OCI-M1 (cell line): Measurements from ENCODE around the gene CDHR3.

ENCODE experiments used
- DNase-seq: peaks from one replicate; lab custom pipeline; 2025; lab: John Stamatoyannopoulos, UW

Gene CDHR3

DNA sequence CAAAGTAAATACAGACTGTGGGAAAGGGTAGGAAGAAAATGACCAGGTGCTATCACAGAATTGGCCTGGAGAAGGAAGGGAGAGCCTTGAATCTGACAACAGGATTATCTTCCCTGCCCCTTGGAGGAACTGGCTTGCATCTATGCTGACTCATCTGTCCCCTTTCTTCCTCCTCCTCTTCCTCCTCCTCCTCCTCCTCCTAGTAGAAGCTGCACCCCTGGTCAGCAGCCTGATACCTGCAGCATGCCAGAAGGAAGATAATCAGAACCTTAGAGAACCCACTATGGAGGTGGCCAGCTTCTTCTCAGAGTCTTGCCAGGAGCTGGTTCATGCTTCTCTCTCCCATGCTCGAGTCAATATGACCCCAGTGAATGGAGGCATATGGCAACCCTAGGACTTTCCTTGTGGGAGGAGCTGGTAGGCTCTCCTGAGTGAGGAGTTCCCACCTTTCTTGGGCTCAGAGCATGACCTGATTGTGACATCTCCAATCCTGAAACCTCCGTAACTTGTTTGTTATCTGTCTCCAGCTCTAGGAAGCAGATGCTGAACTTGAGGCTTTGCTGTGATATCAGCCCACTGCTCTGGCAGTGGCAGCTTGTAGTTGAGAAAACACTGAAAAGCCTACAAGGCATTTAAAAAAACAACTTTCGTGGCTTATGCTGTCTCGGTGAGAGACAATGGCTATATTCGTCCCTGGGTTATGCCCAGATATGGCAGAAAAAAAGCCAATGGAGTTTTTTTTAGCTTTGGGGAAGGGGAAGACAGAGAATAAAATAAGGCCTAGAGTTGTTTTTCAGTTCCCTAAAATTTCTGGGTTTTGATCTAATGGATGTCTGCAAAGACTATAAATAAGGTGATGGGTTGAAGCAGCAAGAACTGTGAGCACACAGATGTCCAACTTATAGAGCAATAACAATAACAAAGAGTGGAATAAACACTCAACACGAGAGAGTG is 60.6 kb downstream of the CDHR3 start:
- no peak for DNase-seq

DNA sequence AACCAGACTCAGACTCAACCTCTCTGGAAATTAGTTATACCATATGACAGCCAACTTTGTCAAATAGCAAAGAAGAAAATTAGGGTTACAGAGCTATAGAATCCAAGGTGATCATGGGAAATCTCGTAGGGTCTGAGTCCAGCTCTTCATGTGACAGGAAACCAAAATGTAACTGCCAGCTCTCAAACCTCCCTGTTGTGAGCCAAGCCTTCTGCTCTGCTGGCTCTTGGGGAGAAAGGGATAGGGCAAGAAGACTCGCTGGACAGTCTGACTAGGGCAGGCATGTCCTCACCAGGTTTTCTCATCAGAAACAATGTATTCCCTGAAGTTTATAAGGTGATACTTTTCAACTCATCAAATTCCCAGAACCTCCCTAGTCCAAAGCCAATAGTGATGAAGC is 63.0 kb downstream of the CDHR3 start:
- no peak for DNase-seq

DNA sequence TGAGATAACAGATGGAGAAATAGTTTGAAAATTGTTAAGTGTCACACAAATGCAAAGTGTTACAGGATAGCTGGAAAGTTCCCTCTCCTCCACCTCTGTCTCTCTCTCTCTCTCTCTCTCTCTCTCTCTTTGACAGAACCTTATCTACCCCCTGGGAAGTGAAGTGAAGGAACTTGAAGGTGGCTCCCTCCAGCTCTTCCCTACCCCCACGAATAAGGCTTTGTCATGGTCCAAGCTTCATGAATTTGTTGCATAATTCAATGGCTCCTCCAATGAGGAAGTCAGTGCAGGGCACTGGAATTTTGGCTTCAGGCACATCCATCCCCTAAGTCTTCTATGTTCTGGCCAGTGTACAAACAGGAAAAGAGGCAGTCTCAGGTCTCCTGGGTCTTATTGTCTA is 66.4 kb downstream of the CDHR3 start:
- peak; percentile 3 for DNase-seq

DNA sequence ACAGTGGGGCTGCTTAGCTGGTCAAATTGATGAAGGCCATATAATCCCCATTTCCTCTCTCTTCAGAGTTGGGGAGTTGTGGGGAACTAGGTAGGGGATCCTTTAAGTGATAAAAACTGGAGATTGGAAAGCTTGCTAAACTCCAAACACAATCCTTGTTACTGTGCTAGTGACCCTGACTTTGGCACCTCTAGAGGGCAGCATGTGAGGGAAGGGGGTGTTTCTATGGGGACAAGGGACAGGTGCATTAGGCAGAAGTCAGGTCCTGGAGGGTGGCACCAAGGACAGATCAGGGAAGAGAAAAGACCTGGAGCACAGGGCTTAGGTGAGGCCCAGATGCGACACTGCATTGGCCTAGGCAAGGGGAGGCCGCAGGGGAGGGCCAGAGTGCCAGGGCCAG is 66.9 kb downstream of the CDHR3 start:
- DNase-seq: no peak

DNA sequence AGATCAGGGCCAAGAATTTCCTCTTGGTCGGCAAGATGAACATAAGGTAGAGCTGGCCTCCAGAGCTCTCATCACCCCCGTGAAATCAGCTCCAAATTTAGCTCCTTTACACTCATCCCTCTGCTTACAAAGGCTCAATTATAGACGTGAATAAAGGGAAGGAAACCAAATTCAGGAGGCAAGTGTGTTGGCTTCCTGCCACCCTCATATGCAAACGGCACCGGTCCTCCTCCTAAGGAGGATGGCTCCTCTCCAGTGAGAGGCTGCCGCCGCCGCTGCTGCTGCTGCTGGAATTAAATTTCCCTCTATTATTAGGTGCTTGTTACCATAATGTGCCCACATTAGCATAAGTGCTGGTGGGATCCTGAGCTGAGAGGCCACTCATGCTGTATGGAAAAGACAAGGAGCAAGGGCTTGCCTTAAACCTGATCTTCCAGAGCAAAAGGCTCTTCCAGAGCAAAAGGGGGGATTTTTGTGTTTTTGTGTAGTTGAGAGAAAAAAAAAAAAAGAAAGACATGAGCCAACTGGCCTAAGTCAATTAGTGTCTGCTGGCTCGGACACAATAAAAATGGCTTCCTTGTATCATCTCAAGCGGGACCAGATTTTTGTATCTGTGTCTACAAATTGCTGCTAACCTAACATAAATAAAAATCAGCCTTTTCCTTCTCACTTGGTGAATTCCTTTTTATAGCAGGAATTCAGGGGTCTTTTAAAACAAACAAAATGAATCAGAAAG is 68.4 kb downstream of the CDHR3 start:
- DNase-seq: no peak

DNA sequence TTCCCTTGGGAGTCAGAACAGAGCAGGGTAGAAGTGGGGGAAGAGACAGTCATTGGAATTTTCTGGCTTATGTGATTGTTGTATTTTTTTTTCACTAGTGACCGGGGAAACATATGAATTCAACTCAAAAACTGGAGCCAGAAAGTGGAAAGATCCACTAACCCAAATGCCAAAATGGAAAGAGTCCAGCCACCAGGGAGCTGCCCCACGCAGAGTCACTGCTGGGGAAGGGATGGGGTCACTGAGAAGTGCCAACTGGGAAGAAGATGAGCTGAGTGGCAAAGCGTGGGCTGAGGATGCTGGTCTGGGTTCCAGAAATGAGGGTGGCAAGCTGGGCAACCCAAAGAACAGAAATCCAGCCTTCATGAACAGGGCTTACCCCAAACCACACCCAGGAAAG is 69.2 kb downstream of the CDHR3 start:
- DNase-seq: no peak

DNA sequence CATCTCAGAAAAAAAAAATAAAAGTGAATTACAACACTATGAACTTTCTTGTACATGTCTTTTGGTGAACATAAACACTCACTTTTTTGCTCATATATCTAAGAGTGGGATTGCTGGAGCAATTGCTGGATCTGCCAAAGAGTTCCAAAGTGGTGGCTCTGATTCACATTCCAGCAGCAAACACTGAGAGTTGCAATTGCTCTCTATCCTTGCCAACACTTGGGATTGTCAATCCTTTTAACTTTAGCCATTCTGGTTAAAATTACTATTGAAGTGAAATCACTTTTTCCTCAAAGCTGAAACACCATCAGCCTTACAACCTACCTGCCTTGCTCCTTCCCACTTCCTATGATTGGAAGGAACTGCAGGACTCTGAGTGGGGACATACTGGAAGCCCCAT is 70.7 kb downstream of the CDHR3 start:
- DNase-seq: no peak

DNA sequence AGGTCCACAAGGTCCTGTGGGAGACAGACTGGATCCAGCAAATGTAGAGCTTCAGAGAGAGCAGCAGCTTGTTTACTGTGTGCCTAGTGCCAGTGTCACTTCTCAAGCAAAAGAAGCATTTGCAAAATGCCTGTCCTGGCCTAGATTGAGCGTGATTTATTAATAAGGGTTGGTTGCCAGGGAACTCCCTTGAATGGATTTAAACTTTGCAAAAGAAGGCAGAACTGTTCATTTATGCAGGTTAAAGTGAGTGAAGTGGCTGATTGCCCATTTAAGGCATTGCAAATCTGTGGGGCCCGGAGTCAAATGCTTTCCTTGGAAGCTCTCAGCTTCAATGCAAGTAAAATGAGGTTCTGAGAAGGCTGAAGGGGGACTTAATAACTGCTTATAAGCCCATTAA is 71.3 kb downstream of the CDHR3 start:
- DNase-seq: no peak

DNA sequence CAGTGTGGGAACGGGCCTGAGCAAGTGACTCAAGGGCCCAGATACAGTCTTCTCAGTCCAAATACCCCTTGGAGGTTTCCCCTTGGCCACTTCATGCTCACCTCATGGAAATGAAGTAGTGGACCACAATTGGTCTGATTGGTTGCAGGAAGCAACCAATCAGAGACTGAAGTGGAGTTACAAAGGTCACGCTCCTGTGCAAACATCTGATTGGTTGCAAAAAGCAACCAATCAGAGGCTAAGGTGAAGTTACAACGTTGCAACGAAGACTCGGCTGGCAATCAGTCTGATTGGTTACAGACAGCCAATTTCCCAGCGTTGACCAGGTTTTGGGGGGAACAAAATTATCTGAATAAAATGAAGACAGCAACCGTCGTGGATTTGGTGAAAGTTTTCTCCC is 72.5 kb downstream of the CDHR3 start:
- DNase-seq: no peak

DNA sequence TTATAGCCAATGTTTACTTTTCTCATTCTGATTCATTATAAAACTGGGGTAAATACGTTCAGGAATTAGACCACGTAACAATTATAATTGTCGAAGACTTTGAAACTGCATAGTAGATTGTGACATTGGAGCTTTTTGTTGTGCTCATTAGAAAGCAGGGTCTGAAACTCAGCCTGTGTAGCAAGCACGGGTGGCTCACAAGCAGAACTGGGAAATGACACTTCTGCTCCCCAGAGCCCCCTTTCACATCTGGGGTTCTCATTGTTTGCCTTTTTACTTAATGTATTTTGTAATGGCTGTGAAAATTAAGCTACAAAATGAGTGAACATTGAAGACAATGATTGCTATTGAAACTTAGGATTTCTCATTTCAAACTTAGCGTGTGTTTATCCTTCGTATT is 72.9 kb downstream of the CDHR3 start:
- DNase-seq: no peak

DNA sequence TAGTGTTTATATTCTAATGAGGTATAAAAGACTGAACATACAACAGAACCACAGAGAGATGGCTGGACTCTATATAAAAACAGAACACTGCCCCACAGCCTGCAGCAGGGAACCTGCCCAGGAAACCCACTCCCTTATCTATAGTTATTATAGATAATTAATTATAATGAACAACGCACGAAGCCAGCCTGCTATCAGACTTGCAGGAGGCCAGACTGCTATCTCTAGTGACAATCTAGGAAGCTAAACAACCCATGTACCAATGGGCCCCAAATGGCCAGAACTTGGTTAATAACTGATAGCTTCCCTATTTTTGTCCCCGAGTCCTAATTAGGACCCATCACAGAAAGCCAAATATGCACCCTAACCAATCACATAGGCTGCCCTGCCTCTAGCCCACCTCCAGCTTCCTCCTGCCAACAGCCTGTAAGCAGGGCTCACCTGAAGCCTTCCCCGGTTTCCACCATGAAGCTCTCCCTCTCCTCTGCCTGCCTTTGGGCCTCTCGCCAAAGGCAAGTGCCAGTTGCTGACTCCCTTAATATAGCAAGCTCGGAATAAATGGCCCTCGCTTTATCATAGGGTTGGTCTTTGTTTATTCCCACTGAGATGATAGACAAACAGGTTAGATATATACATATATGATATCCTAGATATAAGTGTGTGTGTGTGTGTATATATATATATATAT is 74.6 kb downstream of the CDHR3 start:
- DNase-seq: no peak

DNA sequence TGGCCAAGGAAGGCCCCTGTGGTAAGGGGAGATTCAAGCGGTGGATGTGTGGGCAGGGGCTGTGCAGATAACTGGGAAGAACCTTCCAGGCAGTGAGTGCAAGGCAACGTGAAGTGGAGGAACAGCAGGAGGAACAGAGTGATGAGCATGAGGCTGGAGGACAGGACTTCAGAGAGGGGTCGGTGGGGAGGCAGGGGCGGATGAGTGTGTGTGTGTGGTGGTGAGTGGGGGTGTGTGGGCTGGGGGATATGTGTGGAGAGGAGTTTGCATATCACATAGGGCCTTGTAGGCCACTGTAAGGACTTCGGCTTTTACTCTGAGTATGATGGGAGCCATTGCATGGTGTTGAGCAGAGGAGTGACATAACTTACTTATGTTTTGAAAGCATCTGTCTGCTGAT is 75.2 kb downstream of the CDHR3 start:
- DNase-seq: no peak

DNA sequence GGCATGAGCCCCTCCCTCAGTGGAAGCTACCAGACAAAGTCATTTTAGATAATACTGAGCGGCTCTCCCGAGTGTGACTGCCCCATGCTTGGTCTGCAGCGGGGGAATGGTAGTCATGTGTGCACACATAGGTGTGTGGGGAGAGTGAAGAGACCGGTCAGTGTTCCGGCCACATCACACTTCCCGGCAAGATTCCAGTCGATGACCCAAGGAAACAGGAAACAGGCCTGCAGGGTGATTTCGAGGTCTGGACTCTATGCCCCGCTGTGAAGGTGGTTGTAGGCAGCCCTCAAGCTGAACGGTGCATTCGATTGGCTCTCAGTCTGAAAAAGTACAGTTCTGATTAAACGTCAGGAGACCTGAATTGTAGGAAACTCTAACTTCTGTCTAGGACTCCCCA is 75.9 kb downstream of the CDHR3 start:
- no peak for DNase-seq

DNA sequence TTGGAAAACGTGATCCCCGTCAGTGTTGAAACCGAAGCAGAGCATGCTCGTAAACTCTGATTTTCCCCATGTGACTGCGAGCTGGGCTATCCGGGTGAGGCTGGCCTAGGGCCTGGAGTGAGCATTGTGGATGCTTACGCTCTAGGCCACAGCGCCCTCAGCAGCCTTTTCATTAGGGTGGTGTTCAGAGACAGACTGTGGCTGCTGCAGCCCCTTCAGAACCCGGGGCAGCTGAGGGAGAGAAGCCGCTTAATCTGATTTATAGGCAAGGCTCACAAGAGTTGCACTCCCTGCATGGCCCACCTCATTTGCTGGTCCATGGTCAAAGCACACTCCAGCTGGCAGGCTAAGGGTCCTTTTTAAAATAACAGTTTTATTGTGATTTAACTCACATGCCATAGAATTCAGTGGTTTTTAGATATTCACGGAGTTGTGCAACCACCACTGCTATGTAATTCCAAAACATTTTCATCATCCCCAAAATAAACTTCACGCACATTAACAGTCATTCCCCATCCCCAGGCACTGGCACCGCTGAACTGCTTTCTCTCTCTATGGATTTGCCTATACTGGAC is 76.5 kb downstream of the CDHR3 start:
- DNase-seq: no peak

DNA sequence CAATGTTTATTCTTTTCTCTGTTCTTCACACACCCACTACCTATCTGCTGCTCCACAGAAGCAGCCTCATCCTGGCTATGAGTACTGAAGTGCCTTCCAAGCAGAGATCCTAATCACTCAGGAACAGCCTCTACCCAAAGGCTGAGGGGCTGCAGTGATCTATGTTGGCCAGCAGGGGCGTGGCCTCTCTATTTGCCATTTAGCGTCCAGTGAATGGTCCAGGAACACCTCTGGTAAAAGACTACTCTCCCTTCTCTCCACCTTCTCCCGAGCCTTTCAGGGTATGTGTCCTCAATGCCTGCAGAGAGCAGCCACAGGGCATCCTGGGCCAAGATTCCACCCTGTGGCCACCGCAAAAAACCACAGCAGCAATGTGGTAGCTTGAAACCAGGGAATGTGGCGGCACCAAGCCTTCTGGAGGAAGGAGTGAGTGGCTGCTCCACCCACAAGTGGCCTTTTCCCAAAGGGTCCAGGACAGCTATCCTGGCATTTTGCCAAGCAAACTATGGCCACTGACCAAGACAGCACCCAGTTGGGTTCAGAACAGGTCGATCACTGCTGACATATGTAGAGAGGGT is 78.2 kb downstream of the CDHR3 start:
- DNase-seq: peak; percentile 65

DNA sequence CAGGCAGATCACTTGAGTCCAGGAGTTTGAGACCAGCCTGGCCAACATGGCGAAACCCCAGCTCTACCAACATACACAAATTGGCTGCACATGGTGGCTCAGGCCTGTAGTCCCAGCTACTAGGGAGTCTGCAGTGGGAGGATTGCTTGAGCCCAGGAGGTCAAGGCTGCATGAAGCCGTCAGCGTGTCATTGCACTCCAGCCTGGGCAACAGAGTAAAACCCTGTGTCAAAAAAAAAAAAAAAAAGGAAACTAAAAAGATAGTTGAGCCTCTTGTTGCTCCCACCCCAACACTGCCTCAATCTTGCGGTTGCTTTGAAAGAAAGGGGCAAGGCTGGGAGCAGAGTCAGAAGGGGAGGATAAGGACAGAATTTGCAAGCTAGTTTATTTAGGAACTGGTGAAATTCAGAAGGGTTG is 79.1 kb downstream of the CDHR3 start:
- no peak for DNase-seq

DNA sequence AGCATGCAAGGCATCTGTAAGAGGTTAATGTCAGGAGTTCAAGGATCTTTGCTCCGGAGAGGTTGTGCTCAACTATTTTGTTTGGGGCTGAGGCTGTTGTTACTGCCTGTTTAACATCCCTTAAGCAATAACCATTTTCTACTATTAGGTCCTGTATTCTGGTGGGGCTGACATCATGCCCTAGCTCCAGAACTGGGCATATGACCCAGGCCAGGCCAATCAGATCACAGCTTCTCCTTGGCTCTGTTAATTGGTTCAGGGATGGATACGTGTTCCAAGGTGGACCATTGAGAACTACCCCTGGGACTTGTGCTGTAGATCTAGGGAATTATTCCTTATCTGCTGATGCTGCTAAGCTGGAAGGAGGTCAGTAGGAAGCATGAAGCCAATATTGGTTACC is 82.1 kb downstream of the CDHR3 start:
- no peak for DNase-seq

DNA sequence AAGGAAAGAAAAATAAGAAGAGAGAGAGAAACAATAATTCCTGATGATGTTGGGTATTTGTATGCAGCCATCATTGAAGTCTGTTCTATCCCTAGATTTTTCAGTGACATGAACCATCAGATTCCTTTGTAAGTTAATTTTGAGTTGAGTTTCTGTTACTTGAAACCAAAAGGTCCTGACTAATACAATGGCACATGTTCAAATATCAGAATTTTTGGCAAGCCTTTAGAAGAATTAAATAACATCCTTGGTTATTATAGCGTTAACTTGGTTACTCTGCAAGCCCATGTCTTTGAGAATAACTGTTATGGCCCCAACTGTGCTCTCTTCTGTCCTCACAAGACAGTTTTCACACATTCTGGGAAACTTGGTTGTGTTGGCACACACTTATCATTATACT is 82.5 kb downstream of the CDHR3 start:
- DNase-seq: no peak

DNA sequence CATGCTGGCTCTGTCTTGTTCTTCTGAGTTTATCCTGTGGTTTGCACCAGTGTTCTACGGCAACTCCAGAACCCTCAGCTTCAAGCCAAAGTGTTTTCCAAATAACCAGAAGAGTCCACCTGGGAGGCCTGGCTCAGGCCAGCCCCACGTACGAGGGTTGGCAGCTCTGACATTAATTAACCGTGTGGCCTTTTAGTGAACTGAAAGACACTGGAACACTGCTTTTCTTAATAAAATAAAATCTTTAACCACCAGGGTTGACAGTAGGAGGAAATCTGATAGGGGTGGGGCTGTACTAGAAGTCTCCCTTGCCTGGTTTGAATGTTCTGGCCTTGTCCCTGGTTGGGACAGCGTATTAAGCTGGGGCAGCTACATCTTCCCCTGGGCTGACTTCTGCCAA is 84.1 kb downstream of the CDHR3 start:
- no peak for DNase-seq

DNA sequence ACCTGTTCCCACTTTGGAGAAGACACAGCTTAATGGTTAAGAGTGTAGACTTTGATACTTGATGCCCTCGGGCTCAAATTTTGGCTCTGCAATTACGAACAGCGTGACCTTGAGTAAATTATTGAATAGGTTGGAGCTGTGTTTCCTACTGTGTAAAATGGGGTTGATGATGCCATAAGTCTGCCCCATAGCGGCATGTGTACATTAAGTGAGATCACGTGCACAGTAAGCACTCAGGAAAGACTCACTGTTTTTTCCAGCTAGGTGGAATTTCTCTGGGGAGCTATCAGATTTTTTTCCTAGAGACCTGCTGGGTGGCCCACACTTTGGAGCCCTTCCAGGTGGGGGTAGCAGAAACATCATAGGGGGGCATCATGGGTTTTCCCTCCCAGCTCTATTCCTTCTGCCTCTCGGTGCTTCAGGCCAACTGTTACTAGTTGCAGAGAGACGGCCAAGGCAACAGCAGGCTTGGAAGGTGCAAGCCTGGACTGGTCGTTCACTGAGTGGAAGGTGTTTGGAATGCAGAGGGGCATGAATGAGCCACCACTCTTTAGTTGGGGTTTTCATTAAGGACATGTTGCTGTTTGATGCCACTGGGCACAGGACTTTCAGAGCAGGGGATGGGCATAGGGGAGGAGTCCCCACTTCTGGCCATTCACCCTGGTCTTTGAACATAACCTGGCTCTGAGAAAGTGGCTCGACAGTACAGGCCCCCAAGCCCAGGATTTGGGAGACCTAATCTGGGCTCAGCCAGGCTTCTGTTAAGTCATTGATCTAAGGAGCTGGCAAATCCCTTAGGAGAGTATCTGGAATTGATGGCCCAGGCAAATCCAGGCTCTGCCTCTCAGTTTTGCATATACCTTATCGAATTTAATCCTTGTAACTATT is 85.0 kb downstream of the CDHR3 start:
- no peak for DNase-seq

DNA sequence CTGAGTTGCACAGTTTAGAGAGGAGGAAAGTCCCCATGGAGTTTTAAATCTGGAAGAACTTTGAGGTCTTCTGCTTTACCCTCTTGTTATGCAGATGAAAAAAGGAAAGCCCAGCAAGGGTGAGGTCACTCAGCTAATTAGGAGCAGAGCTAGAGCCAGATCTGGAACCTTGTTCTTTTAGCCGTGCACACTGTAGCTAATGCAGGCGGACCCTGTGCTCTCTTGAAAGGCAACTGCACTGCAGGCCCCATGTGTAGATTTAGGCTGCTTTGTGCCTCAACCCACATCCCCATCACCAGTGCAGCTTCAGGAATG is 85.6 kb downstream of the CDHR3 start:
- DNase-seq: no peak
